DOHH2 (cell line): ENCODE results near the gene LKAAEAR1.

Experiments used
- CTCF ChIP-seq: fragments of 200-600 bp; sonication (generic); IDR thresholded peaks from one replicate; pipeline ENCODE4 v1.5.1; 2014; ENCODE audit warnings: antibody characterized with exemption, mild to moderate bottlenecking, low read depth, low read length; ENCODE audit not compliant: poor library complexity, severe bottlenecking
- EZH2phosphoT487 ChIP-seq: fragments of 200-600 bp; sonication (generic); IDR thresholded peaks from 2 replicates; pipeline ENCODE4 v1.6.1; 2017; ENCODE audit warnings: borderline replicate concordance, mild to moderate bottlenecking, antibody characterized with exemption, low read length, moderate library complexity, mixed read lengths

- TF ChIP-seq CTCF (no peak), EZH2phosphoT487 (no peak)
Measured at GRCh38 chr20:64041781-64042053, 42.5 kb downstream of the LKAAEAR1 start.
